BLaER1 treated with 17β-estradiol and CSF1 and Interleukin-3, amounts not matched to agents 10 nM and 100 nM (cell line): ENCODE measurements around the gene EYA2.

Experiments
- H3K27ac ChIP-seq, 11 experiments: shearing (Covaris generic); formaldehyde crosslinking; 2 replicates each; pipeline ENCODE4 v1.8.1; 2022
- H3K27me3 ChIP-seq, 11 experiments: shearing (Covaris generic); formaldehyde crosslinking; 2 replicates each; pipeline ENCODE4 v1.8.1; 2022
- H3K36me3 ChIP-seq, 11 experiments: shearing (Covaris generic); formaldehyde crosslinking; 2 replicates each; pipeline ENCODE4 v1.8.1; 2022
- H3K4me1 ChIP-seq, 10 experiments: shearing (Covaris generic); formaldehyde crosslinking; 2 replicates each; pipeline ENCODE4 v1.8.1; 2022
- H3K4me2 ChIP-seq, 11 experiments: shearing (Covaris generic); formaldehyde crosslinking; 2 replicates each; pipeline ENCODE4 v1.8.1; 2022
- H3K4me3 ChIP-seq, 10 experiments: shearing (Covaris generic); formaldehyde crosslinking; 2 replicates each; pipeline ENCODE4 v1.8.1; 2022
- H3K9ac ChIP-seq, 11 experiments: shearing (Covaris generic); formaldehyde crosslinking; 2 replicates each; pipeline ENCODE4 v1.8.1; 2022
- H3K9me3 ChIP-seq, 11 experiments: shearing (Covaris generic); formaldehyde crosslinking; replicated peaks in 1 of 11; 2 replicates each; pipeline ENCODE4 v1.8.1; 2022
- H4K20me1 ChIP-seq, 11 experiments: shearing (Covaris generic); formaldehyde crosslinking; 2 replicates each; pipeline ENCODE4 v1.8.1; 2022
- Cebpa-rat ChIP-seq, 11 experiments: shearing (Covaris generic); IDR thresholded peaks; 2 replicates each; pipeline ENCODE4 v1.8.1; 2022

Gene EYA2

DNA sequence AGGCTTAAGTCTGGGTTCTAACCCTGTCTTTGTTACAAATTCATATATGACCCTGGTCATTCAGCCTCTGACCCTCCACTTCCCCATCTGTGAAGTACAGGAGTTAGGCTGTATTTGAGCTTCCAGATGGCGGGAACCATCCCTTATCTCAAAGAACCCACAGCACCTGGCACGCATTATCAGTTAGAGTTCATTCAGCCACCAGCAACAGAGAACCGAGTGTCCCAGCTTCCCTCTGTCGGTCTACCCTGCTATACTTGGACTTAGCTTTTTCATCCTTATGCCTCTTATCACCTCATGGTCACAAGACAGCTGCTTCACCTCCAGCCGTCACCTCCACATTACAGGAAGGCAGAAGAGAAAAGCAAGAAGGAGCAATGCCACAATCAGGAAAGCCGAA, 147.8 kb downstream of the EYA2 start:
- no peaks in the 10 kb centered on the region for H4K20me1 ChIP-seq
- H3K4me3 ChIP-seq: no peak overlapping the region
- TF ChIP-seq Cebpa-rat (IDR thresholded peaks at IDR 0.05): no peak
- H3K9ac ChIP-seq: no peak overlapping the region
- H3K27ac ChIP-seq: no peak overlapping the region
- no peak overlapping the region for H3K4me2 ChIP-seq
- no peaks in the 10 kb centered on the region for H3K27me3 ChIP-seq
- H3K9me3 ChIP-seq: peaks cover 0 to 26% (median 17%) of the 10 kb centered on the region in 11 experiments; a peak in 19 of 22 replicates
- no peaks in the 10 kb centered on the region for H3K36me3 ChIP-seq
- peaks cover 6 to 18% (median 12%) of the 10 kb centered on the region in 10 experiments; a peak in 17 of 20 replicates for H3K4me1 ChIP-seq

DNA sequence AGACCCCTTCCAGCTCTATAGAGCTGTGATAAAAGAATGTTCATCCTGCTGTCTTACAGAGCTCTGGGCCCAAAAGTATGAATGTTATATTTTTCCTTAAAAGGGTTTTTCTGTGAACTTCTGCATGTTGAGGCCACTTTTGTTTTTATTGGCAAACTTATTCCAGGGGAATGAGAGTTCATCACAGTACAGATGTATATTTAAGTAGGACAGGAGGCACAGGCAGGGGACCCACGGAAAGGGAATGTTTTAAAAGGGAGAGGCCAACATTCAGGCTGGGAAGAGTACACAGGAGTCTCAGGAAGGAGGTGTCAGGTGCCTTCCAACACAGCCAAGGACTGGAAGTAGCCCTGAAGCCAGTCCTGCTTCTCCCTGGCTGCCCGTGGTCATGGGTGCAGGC, 148.4 kb downstream of the EYA2 start:
- Histone ChIP-seq H3K4me2 (no peak overlapping the region), H3K27ac (no peak overlapping the region), H3K36me3 (no peaks in the 10 kb centered on the region), H3K4me1 (peaks cover 6 to 18% (median 12%) of the 10 kb centered on the region in 10 experiments; a peak in 17 of 20 replicates), H4K20me1 (no peaks in the 10 kb centered on the region), H3K9me3 (peaks cover 0 to 26% (median 14%) of the 10 kb centered on the region in 11 experiments; a peak in 18 of 22 replicates), H3K9ac (no peak overlapping the region), H3K4me3 (no peak overlapping the region), H3K27me3 (no peaks in the 10 kb centered on the region)
- no peak for TF ChIP-seq Cebpa-rat (IDR thresholded peaks at IDR 0.05)

DNA sequence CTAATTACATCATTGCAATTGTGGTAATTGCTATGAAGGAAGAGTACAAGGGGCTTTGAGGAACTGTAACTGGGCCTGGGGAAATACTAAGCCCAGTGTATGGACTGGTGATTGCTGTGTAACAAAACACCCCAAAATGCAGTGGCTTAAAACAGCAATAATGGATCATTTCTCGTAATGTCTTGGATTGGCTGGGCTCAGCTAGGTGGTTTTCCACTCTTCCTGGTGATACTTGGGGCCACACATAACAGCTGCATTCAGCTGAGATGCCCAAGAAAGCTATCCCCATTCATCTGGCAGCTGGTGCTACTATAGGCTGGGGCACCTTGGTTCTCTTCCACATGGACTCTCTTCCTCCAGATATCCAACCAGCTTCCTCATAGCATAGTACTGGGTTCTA, 150.3 kb downstream of the EYA2 start:
- Histone ChIP-seq H3K36me3 (no peaks in the 10 kb centered on the region), H3K27ac (no peak overlapping the region), H3K27me3 (no peaks in the 10 kb centered on the region), H3K4me1 (peaks cover 0 to 11% (median 9%) of the 10 kb centered on the region in 10 experiments; a peak in 13 of 20 replicates), H3K4me2 (no peak overlapping the region), H3K9ac (no peak overlapping the region), H3K4me3 (no peak overlapping the region), H4K20me1 (no peaks in the 10 kb centered on the region), H3K9me3 (peaks cover 0 to 26% (median 14%) of the 10 kb centered on the region in 11 experiments; a peak in 18 of 22 replicates)
- no peak for TF ChIP-seq Cebpa-rat (IDR thresholded peaks at IDR 0.05)

DNA sequence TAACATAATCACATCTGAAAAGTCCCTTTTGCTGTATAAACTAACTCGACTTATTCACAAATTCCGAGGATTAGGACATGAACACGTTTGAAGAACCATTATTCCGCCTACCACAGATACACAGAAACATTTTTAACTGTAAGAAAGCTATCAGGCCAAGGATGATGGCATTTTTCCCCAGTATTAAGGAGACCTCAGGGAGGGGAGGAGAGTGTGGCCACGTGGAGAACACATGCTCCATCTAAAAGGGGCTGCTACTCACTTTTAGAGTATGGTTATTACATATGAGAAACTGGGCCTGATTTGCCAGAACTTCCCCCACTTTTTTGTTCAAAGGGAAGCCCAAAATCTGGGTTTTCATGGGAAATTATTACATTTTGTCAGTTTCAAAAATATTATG, 153.4 kb downstream of the EYA2 start:
- Histone ChIP-seq H3K27ac (no peak overlapping the region), H3K4me2 (no peak overlapping the region), H3K4me3 (no peak overlapping the region), H4K20me1 (no peaks in the 10 kb centered on the region), H3K4me1 (peaks cover 0 to 9% (median 0%) of the 10 kb centered on the region in 10 experiments; a peak in 5 of 20 replicates), H3K27me3 (no peaks in the 10 kb centered on the region), H3K9ac (no peak overlapping the region), H3K36me3 (no peaks in the 10 kb centered on the region), H3K9me3 (peaks cover 0 to 26% (median 14%) of the 10 kb centered on the region in 11 experiments; a peak in 18 of 22 replicates)
- TF ChIP-seq Cebpa-rat (IDR thresholded peaks at IDR 0.05): no peak

DNA sequence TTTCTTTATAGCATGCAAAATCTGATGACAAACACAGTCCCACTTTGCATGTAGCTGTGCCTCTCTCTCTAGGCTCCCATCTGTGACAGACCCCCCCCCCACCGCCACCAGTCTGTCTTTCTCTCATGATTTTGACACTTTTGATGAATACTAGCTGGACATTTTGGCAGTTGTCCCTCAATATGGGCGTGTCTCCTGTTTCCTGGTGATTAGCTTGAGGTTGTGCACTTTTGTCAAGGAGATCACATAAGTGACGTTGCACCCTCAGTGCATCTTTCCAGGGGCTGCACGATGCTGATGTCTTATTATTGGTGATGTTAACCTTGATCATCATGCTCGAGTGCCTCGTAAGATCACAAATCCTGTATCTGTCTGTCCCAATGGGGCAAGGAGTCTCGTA, 155.1 kb downstream of the EYA2 start:
- peaks cover 0 to 21% (median 13%) of the 10 kb centered on the region in 11 experiments; a peak in 18 of 22 replicates for H3K9me3 ChIP-seq
- no peak overlapping the region for H3K4me3 ChIP-seq
- H3K27me3 ChIP-seq: no peaks in the 10 kb centered on the region
- no peak for TF ChIP-seq Cebpa-rat (IDR thresholded peaks at IDR 0.05)
- H3K9ac ChIP-seq: no peak overlapping the region
- no peak overlapping the region; a peak in 1 of 22 replicates for H3K4me2 ChIP-seq
- no peaks in the 10 kb centered on the region for H3K36me3 ChIP-seq
- H3K4me1 ChIP-seq: peaks cover 0 to 9% (median 0%) of the 10 kb centered on the region in 10 experiments; a peak in 5 of 20 replicates
- H3K27ac ChIP-seq: no peak overlapping the region
- no peaks in the 10 kb centered on the region for H4K20me1 ChIP-seq

DNA sequence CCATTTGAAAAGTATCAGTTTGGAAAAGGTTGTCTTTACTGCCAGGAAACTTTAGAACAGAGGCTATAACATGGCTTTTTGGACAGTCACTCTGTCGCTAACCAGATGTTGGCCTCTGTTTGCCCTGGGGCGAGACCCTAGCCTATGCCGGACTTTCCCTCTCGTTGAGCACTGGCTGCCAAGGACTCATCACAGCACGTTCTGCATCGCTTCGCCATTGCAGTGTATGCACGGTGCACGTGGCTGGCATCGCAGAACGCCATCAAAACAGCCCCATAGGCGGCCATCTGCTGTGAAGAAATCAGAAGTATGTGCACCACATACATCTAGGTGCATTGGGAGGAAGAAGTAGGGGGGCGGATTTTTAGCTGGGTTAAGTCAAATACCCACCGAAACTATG, 156.4 kb downstream of the EYA2 start:
- H3K4me1 ChIP-seq: peaks cover 0 to 9% (median 0%) of the 10 kb centered on the region in 10 experiments; a peak in 5 of 20 replicates
- H3K27me3 ChIP-seq: no peaks in the 10 kb centered on the region
- H4K20me1 ChIP-seq: no peaks in the 10 kb centered on the region
- no peak overlapping the region for H3K4me3 ChIP-seq
- peak overlapping the region in 4 of 11 experiments; percentile 12 to 26 (median 26); a peak in 5 of 22 replicates for H3K4me2 ChIP-seq
- H3K27ac ChIP-seq: no peak overlapping the region
- no peak overlapping the region for H3K9ac ChIP-seq
- H3K9me3 ChIP-seq: peaks cover 0 to 13% (median 4%) of the 10 kb centered on the region in 11 experiments; a peak in 11 of 22 replicates
- no peaks in the 10 kb centered on the region for H3K36me3 ChIP-seq
- TF ChIP-seq Cebpa-rat (IDR thresholded peaks at IDR 0.05): no peak

DNA sequence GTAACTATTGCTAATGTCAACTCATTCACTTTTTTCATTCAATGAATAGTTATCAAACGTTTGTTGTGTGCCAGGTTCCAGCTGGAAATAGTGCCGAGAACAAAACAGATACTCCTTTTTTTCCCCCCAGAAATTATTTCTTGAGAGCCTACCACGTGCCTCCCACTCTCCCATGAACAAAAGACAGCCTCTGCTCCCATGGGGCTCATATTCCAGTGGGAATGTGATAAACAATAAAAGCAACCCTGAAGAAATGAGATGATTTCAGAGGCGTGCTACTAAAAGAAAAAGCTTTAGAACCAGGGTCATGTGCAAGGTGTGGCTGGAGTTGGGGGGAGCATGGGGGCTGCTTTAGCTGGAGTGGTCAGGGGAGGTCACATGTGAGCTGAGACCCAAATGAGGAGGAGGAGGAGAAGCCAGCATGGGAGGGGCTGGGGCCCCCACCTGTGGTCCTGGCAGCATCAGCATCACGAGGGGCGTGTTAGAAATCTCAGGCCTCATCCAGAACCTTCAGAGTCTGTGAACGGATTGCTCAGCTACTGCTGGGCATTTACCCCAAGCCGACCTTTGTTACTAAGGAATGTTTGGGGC, 157.4 kb downstream of the EYA2 start:
- Histone ChIP-seq H3K9me3 (peaks cover 0 to 8% (median 0%) of the 10 kb centered on the region in 11 experiments; a peak in 4 of 22 replicates), H3K27ac (no peak overlapping the region), H3K36me3 (no peaks in the 10 kb centered on the region), H3K9ac (no peak overlapping the region), H3K4me2 (no peak overlapping the region), H3K4me1 (peaks cover 0 to 9% (median 0%) of the 10 kb centered on the region in 10 experiments; a peak in 5 of 20 replicates), H3K27me3 (no peaks in the 10 kb centered on the region), H4K20me1 (no peaks in the 10 kb centered on the region), H3K4me3 (no peak overlapping the region)
- TF ChIP-seq Cebpa-rat (IDR thresholded peaks at IDR 0.05): no peak

DNA sequence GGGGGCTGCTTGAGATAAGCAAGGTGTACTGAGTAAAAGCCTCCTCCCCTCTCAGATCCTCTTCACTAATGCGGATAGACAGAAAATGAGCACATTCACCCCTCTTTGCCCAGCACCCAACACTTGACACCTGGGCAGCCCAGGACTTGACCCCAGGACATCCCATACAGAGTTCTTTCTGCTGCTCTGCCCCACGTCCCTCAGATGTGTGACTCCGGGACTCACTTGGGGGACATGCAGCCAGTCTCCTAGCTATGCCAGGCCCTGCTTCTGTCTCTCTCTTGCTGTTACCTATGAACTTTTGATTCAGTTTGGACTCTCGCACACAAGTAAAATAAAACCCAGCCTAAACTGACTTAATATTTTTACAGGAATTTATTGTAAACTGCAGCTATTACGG, 159.9 kb downstream of the EYA2 start:
- Histone ChIP-seq H3K36me3 (no peaks in the 10 kb centered on the region), H3K9ac (no peak overlapping the region), H3K4me1 (peaks cover 0 to 9% (median 3%) of the 10 kb centered on the region in 10 experiments; a peak in 6 of 20 replicates), H3K4me3 (no peak overlapping the region), H3K27ac (no peak overlapping the region), H3K9me3 (peaks cover 0 to 8% (median 0%) of the 10 kb centered on the region in 11 experiments; a peak in 4 of 22 replicates), H3K4me2 (no peak overlapping the region), H4K20me1 (no peaks in the 10 kb centered on the region), H3K27me3 (no peaks in the 10 kb centered on the region)
- no peak for TF ChIP-seq Cebpa-rat (IDR thresholded peaks at IDR 0.05)

DNA sequence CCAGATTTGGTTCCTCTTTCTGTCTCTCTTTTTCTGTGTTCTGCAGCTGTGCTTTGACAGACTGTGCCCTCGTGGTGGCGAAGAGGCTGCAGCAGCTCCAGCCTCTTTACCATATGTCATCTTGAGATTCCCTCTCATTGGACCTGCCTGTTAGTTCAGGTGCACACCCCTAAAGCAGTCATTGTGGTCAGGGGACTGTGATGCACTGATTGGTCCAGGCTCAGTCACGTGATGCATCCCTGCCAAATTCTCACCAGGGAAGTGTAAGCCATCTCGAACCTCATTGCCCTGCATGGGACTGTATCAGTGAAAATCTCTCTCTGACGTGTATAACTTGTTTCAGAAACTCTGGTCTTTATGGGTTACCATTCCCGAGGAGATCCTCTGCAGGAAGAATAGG, 160.3 kb downstream of the EYA2 start:
- Histone ChIP-seq H4K20me1 (no peaks in the 10 kb centered on the region), H3K4me1 (peaks cover 0 to 9% (median 3%) of the 10 kb centered on the region in 10 experiments; a peak in 6 of 20 replicates), H3K4me3 (no peak overlapping the region), H3K9me3 (peaks cover 0 to 8% (median 0%) of the 10 kb centered on the region in 11 experiments; a peak in 4 of 22 replicates), H3K4me2 (no peak overlapping the region), H3K27me3 (no peaks in the 10 kb centered on the region), H3K36me3 (no peaks in the 10 kb centered on the region), H3K9ac (no peak overlapping the region), H3K27ac (no peak overlapping the region)
- TF ChIP-seq Cebpa-rat (IDR thresholded peaks at IDR 0.05): no peak
